Measurements from ENCODE around the gene SPATA17. TPM values are rescaled to one million over a fixed set of nuclear protein-coding genes. Genes with fewer than 3 reads are reported as not detected.

The SPATA17 gene
- total and polyA plus RNA-seq, 2 of the 8 experiments (the other 6 are each of a cell fraction or from before 2014, with no cell fraction given) = 0.17 to 0.48 TPM

GRCh38 chr1:217590598-217590997, 40.5 kb upstream of the SPATA17 start:
- WGBS, 2 experiments (ENCODE audit: extremely low coverage in 1 of 2, insufficient coverage in 1 of 2, insufficient read length in 1 of 2, insufficient replicate concordance in 2 of 2, low coverage in 1 of 2, low lambda C conversion rate in 2 of 2, missing lambda C conversion rate in 1 of 2) = 87% methylated on average over 2 of the region's 2 CpGs; no CpG with 5 or more reads in 1 of the 2 experiments
- POLR2A ChIA-PET (ENCODE audit: partially characterized antibody) = no interaction called here
- TF ChIP-seq RXRA (IDR thresholded peaks at IDR 0.05; ENCODE audit: insufficient read depth, low read depth, low read length) (no peak), POLR2A (IDR thresholded peaks at IDR 0.05; ENCODE audit: control extremely low read depth in 1 of 2, low read depth in 2 of 2, low read length in 2 of 2) (no peak), BRCA1 (IDR thresholded peaks at IDR 0.05; ENCODE audit: low read depth, low read length) (no peak), CBX8 (IDR thresholded peaks at IDR 0.05; ENCODE audit: borderline replicate concordance, low read depth, low read length) (no peak), HDAC2 (IDR thresholded peaks at IDR 0.05; ENCODE audit: borderline replicate concordance in 1 of 2, low read depth in 2 of 2, low read length in 2 of 2) (no peak), CREB1 (IDR thresholded peaks at IDR 0.05) (no peak), EP300 (IDR thresholded peaks at IDR 0.05; ENCODE audit: borderline replicate concordance in 1 of 2, low read depth in 2 of 2, low read length in 2 of 2) (no peak), ZNF274 (IDR thresholded peaks at IDR 0.05; ENCODE audit: borderline replicate concordance, extremely low read depth, low read length) (no peak), SAP30 (IDR thresholded peaks at IDR 0.05; ENCODE audit: insufficient read depth, insufficient replicate concordance, low read length) (no peak), TCF12 (IDR thresholded peaks at IDR 0.05; ENCODE audit: low read depth, low read length) (no peak)

More at GRCh38 chr1:217590598-217590997, 40.5 kb upstream of the SPATA17 start:
- Histone ChIP-seq H4K20me1 (replicated peaks in 1 of 2; ENCODE audit: control insufficient read depth in 1 of 2, insufficient read depth in 2 of 2, low read length in 2 of 2) (no peaks in the 10 kb centered on the region), H3K4me1 (replicated peaks in 1 of 4; ENCODE audit: control insufficient read depth in 3 of 4, insufficient read depth in 4 of 4, low read length in 3 of 4) (no peaks in the 10 kb centered on the region), H3K9me3 (ENCODE audit: insufficient read depth in 2 of 2, low read depth in 1 of 2, low read length in 1 of 2) (no peaks in the 10 kb centered on the region), H3K4me2 (ENCODE audit: insufficient read depth in 1 of 2, low read depth in 2 of 2, low read length in 2 of 2) (no peak overlapping the region), H3K18ac (ENCODE audit: extremely low read depth, low read length) (no peak overlapping the region), H2BK20ac (ENCODE audit: low read length) (no peak overlapping the region), H3K4ac (replicated peaks; ENCODE audit: insufficient read length, low read depth, low read length) (no peak overlapping the region), H2AK5ac (ENCODE audit: low read depth, low read length) (no peak overlapping the region), H3K79me2 (ENCODE audit: control insufficient read depth in 1 of 2, insufficient read depth in 2 of 2, low read length in 2 of 2) (no peaks in the 10 kb centered on the region), H3K4me3 (ENCODE audit: extremely low read depth in 1 of 4, insufficient read depth in 2 of 4, low read depth in 3 of 4, low read length in 4 of 4) (no peak overlapping the region), H3K27ac (ENCODE audit: low read depth, low read length) (no peak overlapping the region), H3K9ac (replicated peaks in 1 of 4; ENCODE audit: extremely low read depth in 1 of 4, low read depth in 3 of 4, low read length in 3 of 4) (no peak overlapping the region), H3K56ac (replicated peaks; ENCODE audit: insufficient read length, low read depth, low read length) (no peak overlapping the region), H3K36me3 (ENCODE audit: control insufficient read depth in 2 of 4, insufficient read depth in 4 of 4, low read length in 3 of 4) (no peaks in the 10 kb centered on the region), H2BK120ac (replicated peaks; ENCODE audit: low read depth, low read length) (no peak overlapping the region), H3K79me1 (ENCODE audit: low read depth, low read length) (no peaks in the 10 kb centered on the region), H2BK5ac (ENCODE audit: low read depth, low read length) (no peak overlapping the region), H4K91ac (replicated peaks; ENCODE audit: insufficient read length, low read length) (no peak overlapping the region), H3K23ac (ENCODE audit: insufficient read length) (no peak overlapping the region), H2BK15ac (ENCODE audit: low read length) (no peak overlapping the region), H4K5ac (ENCODE audit: insufficient read length, low read depth, low read length) (no peak overlapping the region), H3K14ac (ENCODE audit: insufficient read length) (no peak overlapping the region), H3K27me3 (replicated peaks in 1 of 4; ENCODE audit: control insufficient read depth in 3 of 4, extremely low read depth in 1 of 4, insufficient read depth in 3 of 4, low read length in 3 of 4) (no peaks in the 10 kb centered on the region), H2BK12ac (ENCODE audit: low read depth, low read length) (no peak overlapping the region), H4K8ac (ENCODE audit: extremely low read depth, insufficient read depth, low read length) (no peak overlapping the region), H3K23me2 (ENCODE audit: low read depth, low read length) (no peaks in the 10 kb centered on the region), H2AFZ (ENCODE audit: low read length) (no peak overlapping the region)
- CTCF ChIA-PET (ENCODE audit: partially characterized antibody) = interaction anchor here (0.7 to 1.3 kb wide), 9 partner anchors 12 to 310 kb away, joined by 3 to 6 read pairs (median 3); no protein-coding TSS in a partner anchor
- DNase-seq (ENCODE audit: low read depth in 1 of 2, low spot score in 2 of 2) (no peak), FAIRE-seq (no peak)

All from H1 (cell line).